Liver (tissue), 9 donors: ENCODE data around the gene PATJ. TPM values are rescaled to one million over a fixed set of nuclear protein-coding genes. Genes with fewer than 3 reads are reported as not detected.

ENCODE experiments used
- DNase-seq: peaks from one replicate; pipeline ENCODE4 v3.0.0-alpha.2; 2017; ENCODE audit warnings: low spot score
- H3K27ac ChIP-seq, 2 donors: one replicate each; pipeline ENCODE4 v1.7.0; 2013; ENCODE audit warnings: inconsistent platforms in 2 of 2, low read length in 2 of 2, control low read depth in 1 of 2, low read depth in 1 of 2, mild to moderate bottlenecking in 1 of 2
- H3K27me3 ChIP-seq, 4 donors: one replicate each; pipeline versions ENCODE4 v1.6.1 to v1.7.0; 2013; ENCODE audit warnings: low read length in 3 of 4, inconsistent platforms in 1 of 4, mild to moderate bottlenecking in 1 of 4, moderate library complexity in 1 of 4; ENCODE audit not compliant: control insufficient read depth in 4 of 4, insufficient read depth in 4 of 4
- H3K36me3 ChIP-seq, 4 donors: one replicate each; pipeline versions ENCODE4 v1.6.1 to v1.7.0; 2013; ENCODE audit warnings: low read length in 3 of 4, mild to moderate bottlenecking in 3 of 4, low read depth in 1 of 4, moderate library complexity in 1 of 4; ENCODE audit not compliant: control insufficient read depth in 4 of 4, insufficient read depth in 3 of 4
- H3K4me1 ChIP-seq, 4 donors: one replicate each; pipeline versions ENCODE4 v1.6.1 to v1.7.0; 2013; ENCODE audit warnings: low read length in 3 of 4, mild to moderate bottlenecking in 3 of 4, moderate library complexity in 1 of 4; ENCODE audit not compliant: control insufficient read depth in 4 of 4, insufficient read depth in 4 of 4
- H3K4me3 ChIP-seq, 3 donors: one replicate each; pipeline versions ENCODE4 v1.6.1 to v1.7.0; 2013; ENCODE audit warnings: low read length in 3 of 3, control low read depth in 1 of 3, low read depth in 1 of 3, mild to moderate bottlenecking in 1 of 3
- H3K9ac ChIP-seq, 2 donors: one replicate each; pipeline ENCODE4 v1.7.0; 2013; ENCODE audit warnings: low read length in 2 of 2, mild to moderate bottlenecking in 2 of 2, moderate library complexity in 2 of 2, control low read depth in 1 of 2, low read depth in 1 of 2
- H3K9me3 ChIP-seq, 4 donors: one replicate each; pipeline versions ENCODE4 v1.6.1 to v1.7.0; 2013; ENCODE audit warnings: low read length in 3 of 4; ENCODE audit not compliant: control insufficient read depth in 4 of 4
- EGR1 ChIP-seq, 2 donors: IDR thresholded peaks; 2 replicates each; pipeline ENCODE4 v1.6.1; 2016 to 2018; ENCODE audit warnings: antibody characterized with exemption in 2 of 2, low read depth in 2 of 2
- FOXA1 ChIP-seq: IDR thresholded peaks from 2 replicates; pipeline ENCODE4 v1.6.1; 2016; ENCODE audit warnings: antibody characterized with exemption
- FOXA2 ChIP-seq: IDR thresholded peaks from 2 replicates; pipeline ENCODE4 v1.6.1; 2016; ENCODE audit warnings: antibody characterized with exemption
- GABPA ChIP-seq, 2 donors: IDR thresholded peaks in 1 of 2; conservative IDR thresholded peaks in 1 of 2; 2 replicates each; pipeline ENCODE4 v1.6.1; 2016; ENCODE audit warnings: antibody characterized with exemption in 2 of 2, mild to moderate bottlenecking in 1 of 2, moderate library complexity in 1 of 2
- HNF4A ChIP-seq, 2 donors: conservative IDR thresholded peaks; 2 replicates each; pipeline ENCODE4 v1.6.1; 2016; ENCODE audit warnings: antibody characterized with exemption in 2 of 2, mild to moderate bottlenecking in 2 of 2
- JUND ChIP-seq, 2 donors: IDR thresholded peaks; 2 replicates each; pipeline ENCODE4 v1.6.1; 2016; ENCODE audit warnings: antibody characterized with exemption in 2 of 2
- NR2F2 ChIP-seq: IDR thresholded peaks from 2 replicates; pipeline ENCODE4 v1.6.1; 2016; ENCODE audit warnings: antibody characterized with exemption
- RXRA ChIP-seq, 2 donors: IDR thresholded peaks; 2 replicates each; pipeline ENCODE4 v1.6.1; 2017 to 2018; ENCODE audit warnings: antibody characterized with exemption in 2 of 2, mild to moderate bottlenecking in 1 of 2
- SP1 ChIP-seq: IDR thresholded peaks from 2 replicates; pipeline ENCODE4 v1.6.1; 2018; ENCODE audit warnings: antibody characterized with exemption, mild to moderate bottlenecking
- TAF1 ChIP-seq: conservative IDR thresholded peaks from 2 replicates; pipeline ENCODE4 v1.6.1; 2016; ENCODE audit warnings: antibody characterized with exemption, mild to moderate bottlenecking
- WGBS: extraction: QIAGEN DNeasy Blood & Tissue Kit; methylation state at CpG from one replicate; pipeline ENCODE4 v1.1.7; 2013; 5-methylcytosine and 5-hydroxymethylcytosine counted together
- polyA plus RNA-seq, 2 donors: library from polyadenylated mRNA; stranded (reverse) in 1 of 2; unstranded in 1 of 2; fragments of 200-250 nt in 1 of 2; fragments of >200 nt in 1 of 2; fragmentation: Nextera tagmentation in 1 of 2; extraction: Ambion mirVana in 1 of 2; gene quantifications; one replicate each; pipeline versions ENCODE4 v1.2.1 to v1.2.3, GENCODE V29; 2013 to 2015
- total RNA-seq, 2 donors: library from RNA; depleted of rRNA; stranded (reverse); fragments of >200 nt; gene quantifications; one replicate each; pipeline ENCODE4 v1.2.3, GENCODE V29; 2014
- TF ChIP-seq, protein P1 (sequence below): fragments of 150-350 bp; IDR thresholded peaks from 2 replicates; pipeline ENCODE4 v1.5.1; 2017; ENCODE audit warnings: improper control_type of control experiment, low read depth, low read length; ENCODE audit not compliant: missing input control
- TF ChIP-seq, protein P2 (sequence below): IDR thresholded peaks from 2 replicates; pipeline ENCODE4 v1.6.1; 2016; ENCODE audit warnings: antibody characterized with exemption
- TF ChIP-seq, protein P3 (sequence below): IDR thresholded peaks from 2 replicates; pipeline ENCODE4 v1.6.1; 2016; ENCODE audit warnings: antibody characterized with exemption, mild to moderate bottlenecking
- TF ChIP-seq, protein P4 (sequence below): IDR thresholded peaks from 2 replicates; pipeline ENCODE4 v1.6.1; 2016; ENCODE audit warnings: antibody characterized with exemption
- TF ChIP-seq, protein P5 (sequence below): IDR thresholded peaks from 2 replicates; pipeline ENCODE4 v1.6.1; 2016; ENCODE audit warnings: antibody characterized with exemption
- donor health status: healthy.
- donor health status: healthy.
- donor health status: healthy.
- donor health status: healthy.
- donor health status: healthy.

The PATJ gene
- total and polyA plus RNA-seq, 4 donors, result 5.7 to 29.8 (median 9.0) TPM

DNA sequence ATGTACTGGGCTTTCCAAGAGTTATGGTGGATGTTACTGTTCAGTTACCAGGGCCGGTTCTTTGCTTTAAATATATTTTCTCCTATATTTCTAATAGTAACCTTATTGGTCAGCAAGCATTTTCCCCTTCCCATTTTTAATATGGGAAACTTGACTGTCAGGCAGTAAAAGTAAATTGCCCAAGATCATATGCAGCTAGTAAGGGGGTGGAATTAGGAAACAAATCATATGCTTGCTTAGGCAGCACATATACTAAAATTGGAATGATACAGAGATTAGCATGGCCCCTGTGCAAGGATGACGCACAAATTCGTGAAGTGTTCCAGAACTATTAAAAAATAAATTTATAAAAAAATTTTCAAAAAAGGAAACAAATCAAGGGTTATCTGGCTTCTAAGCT lies 73.9 kb downstream of the PATJ start:
- no peaks in the 10 kb centered on the region for H3K27me3 ChIP-seq
- H3K4me3 ChIP-seq, result no peak overlapping the region
- TF ChIP-seq, protein P1, sequence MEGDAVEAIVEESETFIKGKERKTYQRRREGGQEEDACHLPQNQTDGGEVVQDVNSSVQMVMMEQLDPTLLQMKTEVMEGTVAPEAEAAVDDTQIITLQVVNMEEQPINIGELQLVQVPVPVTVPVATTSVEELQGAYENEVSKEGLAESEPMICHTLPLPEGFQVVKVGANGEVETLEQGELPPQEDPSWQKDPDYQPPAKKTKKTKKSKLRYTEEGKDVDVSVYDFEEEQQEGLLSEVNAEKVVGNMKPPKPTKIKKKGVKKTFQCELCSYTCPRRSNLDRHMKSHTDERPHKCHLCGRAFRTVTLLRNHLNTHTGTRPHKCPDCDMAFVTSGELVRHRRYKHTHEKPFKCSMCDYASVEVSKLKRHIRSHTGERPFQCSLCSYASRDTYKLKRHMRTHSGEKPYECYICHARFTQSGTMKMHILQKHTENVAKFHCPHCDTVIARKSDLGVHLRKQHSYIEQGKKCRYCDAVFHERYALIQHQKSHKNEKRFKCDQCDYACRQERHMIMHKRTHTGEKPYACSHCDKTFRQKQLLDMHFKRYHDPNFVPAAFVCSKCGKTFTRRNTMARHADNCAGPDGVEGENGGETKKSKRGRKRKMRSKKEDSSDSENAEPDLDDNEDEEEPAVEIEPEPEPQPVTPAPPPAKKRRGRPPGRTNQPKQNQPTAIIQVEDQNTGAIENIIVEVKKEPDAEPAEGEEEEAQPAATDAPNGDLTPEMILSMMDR, result no peak
- TF ChIP-seq NR2F2 (no peak), JUND (IDR thresholded peaks at IDR 0.05) (no peak), TAF1 (no peak)
- TF ChIP-seq, protein P2, sequence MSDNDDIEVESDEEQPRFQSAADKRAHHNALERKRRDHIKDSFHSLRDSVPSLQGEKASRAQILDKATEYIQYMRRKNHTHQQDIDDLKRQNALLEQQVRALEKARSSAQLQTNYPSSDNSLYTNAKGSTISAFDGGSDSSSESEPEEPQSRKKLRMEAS, result no peak
- TF ChIP-seq, protein P3, sequence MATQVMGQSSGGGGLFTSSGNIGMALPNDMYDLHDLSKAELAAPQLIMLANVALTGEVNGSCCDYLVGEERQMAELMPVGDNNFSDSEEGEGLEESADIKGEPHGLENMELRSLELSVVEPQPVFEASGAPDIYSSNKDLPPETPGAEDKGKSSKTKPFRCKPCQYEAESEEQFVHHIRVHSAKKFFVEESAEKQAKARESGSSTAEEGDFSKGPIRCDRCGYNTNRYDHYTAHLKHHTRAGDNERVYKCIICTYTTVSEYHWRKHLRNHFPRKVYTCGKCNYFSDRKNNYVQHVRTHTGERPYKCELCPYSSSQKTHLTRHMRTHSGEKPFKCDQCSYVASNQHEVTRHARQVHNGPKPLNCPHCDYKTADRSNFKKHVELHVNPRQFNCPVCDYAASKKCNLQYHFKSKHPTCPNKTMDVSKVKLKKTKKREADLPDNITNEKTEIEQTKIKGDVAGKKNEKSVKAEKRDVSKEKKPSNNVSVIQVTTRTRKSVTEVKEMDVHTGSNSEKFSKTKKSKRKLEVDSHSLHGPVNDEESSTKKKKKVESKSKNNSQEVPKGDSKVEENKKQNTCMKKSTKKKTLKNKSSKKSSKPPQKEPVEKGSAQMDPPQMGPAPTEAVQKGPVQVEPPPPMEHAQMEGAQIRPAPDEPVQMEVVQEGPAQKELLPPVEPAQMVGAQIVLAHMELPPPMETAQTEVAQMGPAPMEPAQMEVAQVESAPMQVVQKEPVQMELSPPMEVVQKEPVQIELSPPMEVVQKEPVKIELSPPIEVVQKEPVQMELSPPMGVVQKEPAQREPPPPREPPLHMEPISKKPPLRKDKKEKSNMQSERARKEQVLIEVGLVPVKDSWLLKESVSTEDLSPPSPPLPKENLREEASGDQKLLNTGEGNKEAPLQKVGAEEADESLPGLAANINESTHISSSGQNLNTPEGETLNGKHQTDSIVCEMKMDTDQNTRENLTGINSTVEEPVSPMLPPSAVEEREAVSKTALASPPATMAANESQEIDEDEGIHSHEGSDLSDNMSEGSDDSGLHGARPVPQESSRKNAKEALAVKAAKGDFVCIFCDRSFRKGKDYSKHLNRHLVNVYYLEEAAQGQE, result no peak
- TF ChIP-seq, protein P4, sequence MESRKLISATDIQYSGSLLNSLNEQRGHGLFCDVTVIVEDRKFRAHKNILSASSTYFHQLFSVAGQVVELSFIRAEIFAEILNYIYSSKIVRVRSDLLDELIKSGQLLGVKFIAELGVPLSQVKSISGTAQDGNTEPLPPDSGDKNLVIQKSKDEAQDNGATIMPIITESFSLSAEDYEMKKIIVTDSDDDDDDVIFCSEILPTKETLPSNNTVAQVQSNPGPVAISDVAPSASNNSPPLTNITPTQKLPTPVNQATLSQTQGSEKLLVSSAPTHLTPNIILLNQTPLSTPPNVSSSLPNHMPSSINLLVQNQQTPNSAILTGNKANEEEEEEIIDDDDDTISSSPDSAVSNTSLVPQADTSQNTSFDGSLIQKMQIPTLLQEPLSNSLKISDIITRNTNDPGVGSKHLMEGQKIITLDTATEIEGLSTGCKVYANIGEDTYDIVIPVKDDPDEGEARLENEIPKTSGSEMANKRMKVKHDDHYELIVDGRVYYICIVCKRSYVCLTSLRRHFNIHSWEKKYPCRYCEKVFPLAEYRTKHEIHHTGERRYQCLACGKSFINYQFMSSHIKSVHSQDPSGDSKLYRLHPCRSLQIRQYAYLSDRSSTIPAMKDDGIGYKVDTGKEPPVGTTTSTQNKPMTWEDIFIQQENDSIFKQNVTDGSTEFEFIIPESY, result no peak
- no peak for DNase-seq
- no peak overlapping the region for H3K9ac ChIP-seq
- no peaks in the 10 kb centered on the region for H3K4me1 ChIP-seq
- no peaks in the 10 kb centered on the region for H3K9me3 ChIP-seq
- H3K27ac ChIP-seq, result no peak overlapping the region
- H3K36me3 ChIP-seq, result peaks cover 0 to 4% (median under 1%) of the 10 kb centered on the region in 4 donors
- 95% methylated on average over 3 of the region's 3 CpGs for WGBS

DNA sequence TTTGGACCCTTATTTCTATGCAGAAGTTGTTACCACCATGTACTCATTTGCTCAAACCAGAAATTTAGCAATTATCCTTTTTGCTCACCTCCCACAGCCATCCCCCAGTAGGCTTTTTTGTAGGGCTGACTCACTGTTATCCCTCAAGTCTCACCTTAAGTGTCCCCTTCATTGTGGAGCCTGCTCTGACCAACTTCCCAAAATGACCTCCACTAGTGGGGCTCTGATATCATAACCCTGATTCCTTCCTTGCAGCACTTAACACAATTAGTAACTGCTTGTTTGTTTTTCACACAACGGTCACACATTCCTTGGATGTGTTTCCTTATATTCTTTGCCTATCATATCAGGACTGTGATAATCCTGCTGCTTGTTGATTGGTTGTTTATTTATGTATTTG lies 76.7 kb downstream of the PATJ start:
- H3K27ac ChIP-seq, result no peak overlapping the region
- no peaks in the 10 kb centered on the region for H3K4me1 ChIP-seq
- H3K9me3 ChIP-seq, result no peaks in the 10 kb centered on the region
- no peak overlapping the region for H3K9ac ChIP-seq
- H3K36me3 ChIP-seq, result peaks cover 4 to 11% (median 9%) of the 10 kb centered on the region in 4 donors
- no peak for DNase-seq
- TF ChIP-seq SP1, result no peak
- TF ChIP-seq RXRA (IDR thresholded peaks at IDR 0.05), result no peak
- no peak for TF ChIP-seq GABPA (IDR thresholded peaks at IDR 0.05 in 1 of 2, conservative IDR thresholded peaks at IDR 0.05 in 1 of 2)
- no peak for TF ChIP-seq HNF4A (conservative IDR thresholded peaks at IDR 0.05)
- TF ChIP-seq, protein P1, result no peak
- TF ChIP-seq, protein P5, sequence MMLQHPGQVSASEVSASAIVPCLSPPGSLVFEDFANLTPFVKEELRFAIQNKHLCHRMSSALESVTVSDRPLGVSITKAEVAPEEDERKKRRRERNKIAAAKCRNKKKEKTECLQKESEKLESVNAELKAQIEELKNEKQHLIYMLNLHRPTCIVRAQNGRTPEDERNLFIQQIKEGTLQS, result no peak
- TF ChIP-seq FOXA1, result no peak
- TF ChIP-seq EGR1 (IDR thresholded peaks at IDR 0.05; ENCODE audit: low read depth in 2 of 2), result no peak
- TF ChIP-seq TAF1, result no peak
- TF ChIP-seq, protein P3, result no peak
- TF ChIP-seq FOXA2, result no peak
- WGBS, result 91% methylated on average over 1 of the region's 1 CpG
- no peaks in the 10 kb centered on the region for H3K27me3 ChIP-seq
- no peak overlapping the region for H3K4me3 ChIP-seq
